HepG2 (cell line): ENCODE data around the gene RSPH1. TPM values are rescaled to one million over a fixed set of nuclear protein-coding genes. Genes with fewer than 3 reads are reported as not detected.

Experiments
- ATAC-seq: fragments of 200-7000 bp; cut with Tn5 transposase; 3 replicates; pipeline ENCODE4 v1.9.1; 2020; ENCODE audit warnings: mild to moderate bottlenecking, moderate library complexity
- BruUV-seq: library from RNA; stranded (reverse); fragments of 400-500 nt; replicated peaks from 2 replicates; lab custom pipeline; 2021; lab: Mats Ljungman, UMichigan
- CTCF ChIA-PET: fragments of 300-600 bp; formaldehyde crosslinking; extraction: SDS; loops from one replicate; lab custom pipeline; 2021; ENCODE audit warnings: low total read pairs, inconsistent platforms, low intra/inter-chr PET ratio; lab: Yijun Ruan, JAX
- POLR2A ChIA-PET: fragments of 350-600 bp; sonication (Branson Sonifier 250); formaldehyde crosslinking; loops from one replicate; lab custom pipeline; 2020; ENCODE audit warnings: antibody characterized with exemption, inconsistent platforms; lab: Yijun Ruan, JAX
- DNase-seq: peaks from one replicate; pipeline ENCODE4 v3.0.0-alpha.2; 2015; ENCODE audit warnings: low spot score
- FAIRE-seq: peaks from 3 replicates; lab custom pipeline; 2011; peaks lifted over from hg19 to GRCh38; lab: Jason Lieb, UNC
- H2AFZ ChIP-seq: one replicate; pipeline ENCODE4 v1.6.1; 2011; ENCODE audit warnings: low read length, inconsistent platforms
- H3K27ac ChIP-seq: fragments of 300-600 bp; 3 replicates; pipeline ENCODE4 v1.8.0; 2011; ENCODE audit warnings: mixed run types, mild to moderate bottlenecking, mixed read lengths, low read length, inconsistent platforms; ENCODE audit not compliant: insufficient read depth; ENCODE audit errors: extremely low read length
- H3K27me3 ChIP-seq, 2 experiments: fragments of 200-600 bp in 1 of 2; 2 replicates in 1 of 2; 3 replicates in 1 of 2; pipeline versions ENCODE4 v1.6.0 to v1.8.0; 2011; ENCODE audit warnings: low read length in 2 of 2, mild to moderate bottlenecking in 2 of 2, moderate library complexity in 2 of 2, inconsistent platforms in 1 of 2; ENCODE audit not compliant: insufficient read depth in 2 of 2, control insufficient read depth in 1 of 2
- H3K36me3 ChIP-seq, 2 experiments: fragments of 200-600 bp in 1 of 2; replicated peaks in 1 of 2; 2 replicates in 1 of 2; 3 replicates in 1 of 2; pipeline versions ENCODE4 v1.5.1 to v1.8.0; 2011; ENCODE audit warnings: low read length in 2 of 2, inconsistent platforms in 1 of 2; ENCODE audit not compliant: insufficient read depth in 2 of 2, control insufficient read depth in 1 of 2
- H3K4me1 ChIP-seq: 2 replicates; pipeline ENCODE4 v1.5.1; 2012; ENCODE audit warnings: low read length, inconsistent platforms; ENCODE audit not compliant: insufficient read depth
- H3K4me2 ChIP-seq: 2 replicates; pipeline ENCODE4 v1.6.0; 2011; ENCODE audit warnings: low read depth, low read length, inconsistent platforms
- H3K4me3 ChIP-seq, 3 experiments: fragments of 200-600 bp in 1 of 3; sonication (generic), shearing (Covaris generic) in 1 of 3; replicated peaks in 1 of 3; 2 replicates each; pipeline ENCODE4 v1.5.1; 2011 to 2016; ENCODE audit warnings: low read length in 3 of 3, inconsistent platforms in 2 of 3, low read depth in 2 of 3, mild to moderate bottlenecking in 2 of 3, control low read depth in 1 of 3, mixed read lengths in 1 of 3; ENCODE audit not compliant: insufficient read depth in 1 of 3
- H3K79me2 ChIP-seq: one replicate; pipeline ENCODE4 v1.6.1; 2011; ENCODE audit warnings: low read length, inconsistent platforms; ENCODE audit not compliant: insufficient read depth
- H3K9ac ChIP-seq: 2 replicates; pipeline ENCODE4 v1.6.0; 2011; ENCODE audit warnings: mild to moderate bottlenecking, low read depth, low read length, inconsistent platforms; ENCODE audit not compliant: insufficient read depth
- H3K9me3 ChIP-seq: 2 replicates; pipeline ENCODE4 v1.5.1; 2012; ENCODE audit warnings: mild to moderate bottlenecking, low read length
- H4K20me1 ChIP-seq: 2 replicates; pipeline ENCODE4 v1.6.0; 2011; ENCODE audit warnings: inconsistent platforms, mild to moderate bottlenecking, low read length, moderate library complexity; ENCODE audit not compliant: insufficient read depth
- BORCS8-MEF2B ChIP-seq: sonication (generic); formaldehyde crosslinking; IDR thresholded peaks from 2 replicates; pipeline ENCODE4 v1.8.0; 2022; ENCODE audit warnings: mild to moderate bottlenecking, missing genetic modification reagents
- DR1 ChIP-seq: sonication (generic); formaldehyde crosslinking; IDR thresholded peaks from 2 replicates; pipeline ENCODE4 v1.8.0; 2021; ENCODE audit warnings: mild to moderate bottlenecking, missing genetic modification reagents, inconsistent platforms
- HNRNPUL1 ChIP-seq: fragments of 200-400 bp; formaldehyde crosslinking; IDR thresholded peaks from 2 replicates; pipeline ENCODE4 v1.6.1; 2017; ENCODE audit warnings: low read depth, mild to moderate bottlenecking, low read length, moderate library complexity
- IRF2 ChIP-seq: IDR thresholded peaks from 2 replicates; pipeline ENCODE4 v1.6.1; 2018; ENCODE audit warnings: missing genetic modification reagents, missing compliant biosample characterization
- JUNB ChIP-seq: sonication (generic); formaldehyde crosslinking; IDR thresholded peaks from 2 replicates; pipeline ENCODE4 v1.8.0; 2022; ENCODE audit warnings: missing genetic modification reagents, mild to moderate bottlenecking, borderline replicate concordance
- NCOR1 ChIP-seq: fragments of 200-600 bp; sonication (generic); IDR thresholded peaks from 2 replicates; pipeline ENCODE4 v1.7.0; 2017; ENCODE audit warnings: antibody characterized with exemption, low read length, borderline replicate concordance
- NR0B2 ChIP-seq: sonication (generic); formaldehyde crosslinking; IDR thresholded peaks from 2 replicates; pipeline ENCODE4 v1.4.0; 2020; ENCODE audit warnings: mild to moderate bottlenecking, missing genetic modification reagents
- SOX6 ChIP-seq, 2 experiments: fragments of 450-650 bp in 1 of 2; sonication (generic) in 1 of 2; formaldehyde crosslinking in 1 of 2; IDR thresholded peaks; 2 replicates each; pipeline versions ENCODE4 v1.4.0 to v1.6.1; 2017 to 2020; ENCODE audit warnings: antibody characterized with exemption in 1 of 2, mild to moderate bottlenecking in 1 of 2, missing genetic modification reagents in 1 of 2
- SPEN ChIP-seq: sonication (generic); formaldehyde crosslinking; IDR thresholded peaks from 2 replicates; pipeline ENCODE4 v1.5.1; 2020; ENCODE audit warnings: low read depth, mild to moderate bottlenecking, missing genetic modification reagents
- ZMAT5 ChIP-seq: sonication (generic); formaldehyde crosslinking; IDR thresholded peaks from 2 replicates; pipeline ENCODE4 v1.5.0; 2020; ENCODE audit warnings: mild to moderate bottlenecking, low read depth, missing genetic modification reagents, borderline replicate concordance
- ZMYM2 ChIP-seq: sonication (generic); formaldehyde crosslinking; IDR thresholded peaks from 2 replicates; pipeline ENCODE4 v1.8.0; 2022; ENCODE audit warnings: mild to moderate bottlenecking, missing genetic modification reagents
- ZNF230 ChIP-seq: sonication (generic); formaldehyde crosslinking; IDR thresholded peaks from 2 replicates; pipeline ENCODE4 v1.4.0; 2020; ENCODE audit warnings: mild to moderate bottlenecking, missing genetic modification reagents
- ZNF788 ChIP-seq: sonication (generic); formaldehyde crosslinking; IDR thresholded peaks from 2 replicates; pipeline ENCODE4 v1.5.0; 2020; ENCODE audit warnings: mild to moderate bottlenecking, missing genetic modification reagents, borderline replicate concordance
- WGBS: methylation state at CpG from one replicate; pipeline ENCODE4 v1.1.6; 2017; ENCODE audit warnings: low lambda C conversion rate; 5-methylcytosine and 5-hydroxymethylcytosine counted together
- in situ Hi-C: cut with HindIII; loops from 2 replicates; pipeline ENCODE4 v1.10.0; 2017; ENCODE audit warnings: low pct_unique_long_range_greater_than_20kb; ENCODE audit not compliant: extremely low pct_ligation_motif_present
- intact Hi-C: fragments of 100-400 bp; cut with micrococcal nuclease; formaldehyde crosslinking; loops from one replicate; pipeline ENCODE4 v1.10.0; 2022; ENCODE audit not compliant: unreplicated experiment
- polyA plus RNA-seq, 8 experiments: library from polyadenylated mRNA; depleted of rRNA in 3 of 8; stranded (reverse) in 7 of 8; unstranded in 1 of 8; fragments of >200 nt; fragmentation: Illumina TruSeq in 4 of 8; extraction: Trizol in 4 of 8; gene quantifications; 2 replicates each; pipeline versions ENCODE4 v1.2.1 to v1.2.3, GENCODE V29; 2011 to 2016; ENCODE audit warnings: low read depth in 4 of 8, missing spikeins in 1 of 8, mixed read lengths in 1 of 8; ENCODE audit not compliant: insufficient read depth in 1 of 8
- total RNA-seq, 5 experiments: library from RNA; depleted of rRNA; stranded (reverse); fragments of >200 nt; fragmentation: Illumina TruSeq; extraction: Trizol; gene quantifications; 2 replicates each; pipeline ENCODE4 v1.2.3, GENCODE V29; 2016; ENCODE audit warnings: low read depth in 1 of 5
- TF ChIP-seq, protein P1 (sequence below): sonication (generic); formaldehyde crosslinking; IDR thresholded peaks from 2 replicates; pipeline ENCODE4 v1.8.0; 2022; ENCODE audit warnings: missing genetic modification reagents, low read depth, mild to moderate bottlenecking, borderline replicate concordance
- TF ChIP-seq, protein P2 (sequence below): sonication (generic); formaldehyde crosslinking; IDR thresholded peaks from 2 replicates; pipeline ENCODE4 v1.8.1; 2023; ENCODE audit warnings: mild to moderate bottlenecking, inconsistent platforms, moderate library complexity, missing genetic modification reagents, borderline replicate concordance
- TF ChIP-seq, protein P3 (sequence below): sonication (generic); formaldehyde crosslinking; IDR thresholded peaks from 2 replicates; pipeline ENCODE4 v1.8.1; 2023; ENCODE audit warnings: missing genetic modification reagents, inconsistent platforms, borderline replicate concordance
- TF ChIP-seq, protein P4 (sequence below): sonication (generic); formaldehyde crosslinking; IDR thresholded peaks from 2 replicates; pipeline ENCODE4 v1.5.0; 2020; ENCODE audit warnings: missing genetic modification reagents

Gene RSPH1
- total and polyA plus RNA-seq, 2 of the 13 experiments (the other 11 are each of a cell fraction or from before 2014, with no cell fraction given): not detected

DNA sequence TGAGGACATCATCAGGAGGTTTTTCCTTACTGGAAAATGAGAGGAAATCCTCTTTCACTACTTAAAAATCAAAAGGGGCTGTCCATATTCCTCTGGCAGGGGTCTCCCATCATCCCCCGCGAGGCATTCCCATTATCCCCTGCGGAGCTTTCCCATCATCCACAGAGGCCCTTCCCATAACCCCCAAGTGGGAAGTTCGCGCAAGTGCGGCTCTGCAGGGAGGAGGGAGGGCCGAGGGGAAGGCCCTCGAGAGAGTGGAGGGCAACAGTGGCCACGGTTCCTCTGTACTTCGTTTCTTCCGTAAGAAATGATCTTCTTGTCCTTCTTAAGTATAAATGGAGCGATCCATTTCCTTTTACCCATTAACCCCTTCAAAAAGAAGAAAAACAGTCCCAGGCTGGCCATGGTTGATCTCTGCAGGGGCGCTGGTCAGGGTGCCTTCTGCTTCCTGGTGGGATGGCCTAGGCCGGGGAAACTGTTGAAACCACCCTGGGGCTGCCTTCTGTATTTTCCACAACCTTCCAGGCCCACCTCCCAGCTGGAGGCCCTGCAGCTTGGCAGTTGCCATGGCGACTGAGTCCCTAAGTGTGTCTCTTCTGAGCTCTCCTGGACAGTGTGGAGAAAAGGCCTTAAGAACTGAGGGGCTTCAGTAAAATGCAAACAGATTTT is 3.6 kb upstream of the RSPH1 start:
- ATAC-seq (no peak), FAIRE-seq (no peak), DNase-seq (no peak)
- H4K20me1 ChIP-seq: no peaks in the 10 kb centered on the region
- H2AFZ ChIP-seq: no peak overlapping the region
- WGBS: 61% methylated on average over 15 of the region's 15 CpGs
- in situ Hi-C loops (no loop called here), intact Hi-C loops (no loop called here)
- no peak overlapping the region for H3K27ac ChIP-seq
- H3K9me3 ChIP-seq: no peaks in the 10 kb centered on the region
- no TSS peak for BruUV-seq
- H3K36me3 ChIP-seq: no peaks in the 10 kb centered on the region
- ChIA-PET CTCF (no interaction called here), POLR2A (no interaction called here)
- H3K9ac ChIP-seq: no peak overlapping the region
- H3K27me3 ChIP-seq: peaks cover 0 to 10% of the 10 kb centered on the region in 2 experiments; a peak in 2 of 5 replicates
- TF ChIP-seq HNRNPUL1 (no peak), BORCS8-MEF2B (CRISPR knock-in tag) (no peak), SPEN (CRISPR knock-in tag) (no peak), JUNB (CRISPR knock-in tag) (no peak), DR1 (CRISPR knock-in tag) (no peak), IRF2 (no peak), ZMAT5 (CRISPR knock-in tag) (no peak), SOX6 (IDR thresholded peaks at IDR 0.05) (no peak), SOX6 (CRISPR knock-in tag; IDR thresholded peaks at IDR 0.05) (no peak), NR0B2 (no peak), ZMYM2 (CRISPR knock-in tag) (no peak), ZNF230 (no peak), NCOR1 (no peak), ZNF788 (CRISPR knock-in tag) (no peak)
- TF ChIP-seq, protein P1, sequence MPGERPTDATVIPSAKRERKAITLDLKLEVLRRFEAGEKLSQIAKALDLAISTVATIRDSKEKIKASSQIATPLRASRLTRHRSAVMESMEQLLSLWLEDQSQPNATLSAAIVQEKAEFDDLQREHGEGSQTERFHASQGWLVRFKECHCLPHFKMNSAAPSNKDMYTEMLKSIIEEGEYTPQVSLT (CRISPR knock-in tag): no peak
- TF ChIP-seq, protein P2, sequence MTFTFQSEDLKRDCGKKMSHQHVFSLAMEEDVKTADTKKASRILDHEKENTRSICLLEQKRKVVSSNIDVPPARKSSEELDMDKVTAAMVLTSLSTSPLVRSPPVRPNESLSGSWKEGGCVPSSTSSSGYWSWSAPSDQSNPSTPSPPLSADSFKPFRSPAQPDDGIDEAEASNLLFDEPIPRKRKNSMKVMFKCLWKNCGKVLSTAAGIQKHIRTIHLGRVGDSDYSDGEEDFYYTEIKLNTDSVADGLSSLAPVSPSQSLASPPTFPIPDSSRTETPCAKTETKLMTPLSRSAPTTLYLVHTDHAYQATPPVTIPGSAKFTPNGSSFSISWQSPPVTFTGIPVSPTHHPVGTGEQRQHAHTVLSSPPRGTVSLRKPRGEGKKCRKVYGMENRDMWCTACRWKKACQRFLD: no peak
- TF ChIP-seq, protein P3, sequence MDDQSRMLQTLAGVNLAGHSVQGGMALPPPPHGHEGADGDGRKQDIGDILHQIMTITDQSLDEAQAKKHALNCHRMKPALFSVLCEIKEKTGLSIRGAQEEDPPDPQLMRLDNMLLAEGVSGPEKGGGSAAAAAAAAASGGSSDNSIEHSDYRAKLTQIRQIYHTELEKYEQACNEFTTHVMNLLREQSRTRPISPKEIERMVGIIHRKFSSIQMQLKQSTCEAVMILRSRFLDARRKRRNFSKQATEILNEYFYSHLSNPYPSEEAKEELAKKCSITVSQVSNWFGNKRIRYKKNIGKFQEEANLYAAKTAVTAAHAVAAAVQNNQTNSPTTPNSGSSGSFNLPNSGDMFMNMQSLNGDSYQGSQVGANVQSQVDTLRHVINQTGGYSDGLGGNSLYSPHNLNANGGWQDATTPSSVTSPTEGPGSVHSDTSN: no peak
- TF ChIP-seq, protein P4, sequence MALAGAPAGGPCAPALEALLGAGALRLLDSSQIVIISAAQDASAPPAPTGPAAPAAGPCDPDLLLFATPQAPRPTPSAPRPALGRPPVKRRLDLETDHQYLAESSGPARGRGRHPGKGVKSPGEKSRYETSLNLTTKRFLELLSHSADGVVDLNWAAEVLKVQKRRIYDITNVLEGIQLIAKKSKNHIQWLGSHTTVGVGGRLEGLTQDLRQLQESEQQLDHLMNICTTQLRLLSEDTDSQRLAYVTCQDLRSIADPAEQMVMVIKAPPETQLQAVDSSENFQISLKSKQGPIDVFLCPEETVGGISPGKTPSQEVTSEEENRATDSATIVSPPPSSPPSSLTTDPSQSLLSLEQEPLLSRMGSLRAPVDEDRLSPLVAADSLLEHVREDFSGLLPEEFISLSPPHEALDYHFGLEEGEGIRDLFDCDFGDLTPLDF (CRISPR knock-in tag): no peak
- H3K4me3 ChIP-seq: no peak overlapping the region
- no peaks in the 10 kb centered on the region for H3K79me2 ChIP-seq
- H3K4me2 ChIP-seq: no peak overlapping the region
- peaks cover 16% of the 10 kb centered on the region for H3K4me1 ChIP-seq
